Measurements from ENCODE around the gene MAGI2. TPM values are rescaled to one million over a fixed set of nuclear protein-coding genes. Genes with fewer than 3 reads are reported as not detected.

MAGI2 gene
- total RNA-seq, 1 experiment from 2014 or later: 0.07 TPM

- H3K4me3 Mint-ChIP-seq (ENCODE audit: unreplicated experiment): no peak overlapping the region
- DNase-seq (ENCODE audit: unreplicated experiment): no peak
- no peaks in the 10 kb centered on the region for H3K4me1 Mint-ChIP-seq (ENCODE audit: insufficient read depth, unreplicated experiment)
- no peak overlapping the region for H3K27ac Mint-ChIP-seq (ENCODE audit: low read depth, unreplicated experiment)
- TF ChIP-seq, protein P1, sequence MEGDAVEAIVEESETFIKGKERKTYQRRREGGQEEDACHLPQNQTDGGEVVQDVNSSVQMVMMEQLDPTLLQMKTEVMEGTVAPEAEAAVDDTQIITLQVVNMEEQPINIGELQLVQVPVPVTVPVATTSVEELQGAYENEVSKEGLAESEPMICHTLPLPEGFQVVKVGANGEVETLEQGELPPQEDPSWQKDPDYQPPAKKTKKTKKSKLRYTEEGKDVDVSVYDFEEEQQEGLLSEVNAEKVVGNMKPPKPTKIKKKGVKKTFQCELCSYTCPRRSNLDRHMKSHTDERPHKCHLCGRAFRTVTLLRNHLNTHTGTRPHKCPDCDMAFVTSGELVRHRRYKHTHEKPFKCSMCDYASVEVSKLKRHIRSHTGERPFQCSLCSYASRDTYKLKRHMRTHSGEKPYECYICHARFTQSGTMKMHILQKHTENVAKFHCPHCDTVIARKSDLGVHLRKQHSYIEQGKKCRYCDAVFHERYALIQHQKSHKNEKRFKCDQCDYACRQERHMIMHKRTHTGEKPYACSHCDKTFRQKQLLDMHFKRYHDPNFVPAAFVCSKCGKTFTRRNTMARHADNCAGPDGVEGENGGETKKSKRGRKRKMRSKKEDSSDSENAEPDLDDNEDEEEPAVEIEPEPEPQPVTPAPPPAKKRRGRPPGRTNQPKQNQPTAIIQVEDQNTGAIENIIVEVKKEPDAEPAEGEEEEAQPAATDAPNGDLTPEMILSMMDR (IDR thresholded peaks at IDR 0.05; ENCODE audit: unreplicated experiment): no peak
- no TSS peak for BruUV-seq (replicated peaks)
- ChIA-PET CTCF (no interaction called here), POLR2A (no interaction called here)
- intact Hi-C loops (cut with micrococcal nuclease): loop anchor here (5.0 kb wide), 1 partner anchor 108 kb away; no protein-coding TSS in a partner anchor
- H3K9me3 Mint-ChIP-seq (ENCODE audit: unreplicated experiment): no peaks in the 10 kb centered on the region
- H3K27me3 Mint-ChIP-seq (ENCODE audit: insufficient read depth, unreplicated experiment): peaks cover 64% of the 10 kb centered on the region
- H3K36me3 Mint-ChIP-seq (ENCODE audit: insufficient read depth, unreplicated experiment): no peaks in the 10 kb centered on the region
Measured at GRCh38 chr7:78130446-78131215, 1322.8 kb downstream of the MAGI2 start.

- Mint-ChIP-seq H3K4me1 (ENCODE audit: insufficient read depth, unreplicated experiment) (no peaks in the 10 kb centered on the region), H3K36me3 (ENCODE audit: insufficient read depth, unreplicated experiment) (no peaks in the 10 kb centered on the region), H3K9me3 (ENCODE audit: unreplicated experiment) (no peaks in the 10 kb centered on the region), H3K27ac (ENCODE audit: low read depth, unreplicated experiment) (no peak overlapping the region), H3K27me3 (ENCODE audit: insufficient read depth, unreplicated experiment) (peaks cover 71% of the 10 kb centered on the region), H3K4me3 (ENCODE audit: unreplicated experiment) (no peak overlapping the region)
- intact Hi-C loops (cut with micrococcal nuclease): loop anchor here (5.0 kb wide), 1 partner anchor 108 kb away; no protein-coding TSS in a partner anchor
- ChIA-PET CTCF (no interaction called here), POLR2A (no interaction called here)
- no TSS peak for BruUV-seq (replicated peaks)
- DNase-seq (ENCODE audit: unreplicated experiment): no peak
- TF ChIP-seq, protein P1 (IDR thresholded peaks at IDR 0.05; ENCODE audit: unreplicated experiment): no peak
Measured at GRCh38 chr7:78129865-78130264, 1323.6 kb downstream of the MAGI2 start.

GRCh38 chr7:78127009-78127408, 1326.5 kb downstream of the MAGI2 start:
- Mint-ChIP-seq H3K27ac (ENCODE audit: low read depth, unreplicated experiment) (no peak overlapping the region), H3K4me3 (ENCODE audit: unreplicated experiment) (no peak overlapping the region), H3K36me3 (ENCODE audit: insufficient read depth, unreplicated experiment) (no peaks in the 10 kb centered on the region), H3K27me3 (ENCODE audit: insufficient read depth, unreplicated experiment) (peaks cover 83% of the 10 kb centered on the region), H3K9me3 (ENCODE audit: unreplicated experiment) (no peaks in the 10 kb centered on the region), H3K4me1 (ENCODE audit: insufficient read depth, unreplicated experiment) (no peaks in the 10 kb centered on the region)
- intact Hi-C loops (cut with micrococcal nuclease): no loop called here
- DNase-seq (ENCODE audit: unreplicated experiment): no peak
- no TSS peak for BruUV-seq (replicated peaks)
- TF ChIP-seq, protein P1 (IDR thresholded peaks at IDR 0.05; ENCODE audit: unreplicated experiment): no peak
- ChIA-PET POLR2A (no interaction called here), CTCF (interaction anchor here (0.6 kb wide), 1 partner anchor 14 kb away, joined by 3 read pairs; no protein-coding TSS in a partner anchor)

GRCh38 chr7:78125884-78126283, 1327.6 kb downstream of the MAGI2 start:
- H3K27ac Mint-ChIP-seq (ENCODE audit: low read depth, unreplicated experiment): no peak overlapping the region
- POLR2A ChIA-PET: no interaction called here

More at GRCh38 chr7:78125884-78126283, 1327.6 kb downstream of the MAGI2 start:
- no TSS peak for BruUV-seq (replicated peaks)
- TF ChIP-seq, protein P1 (IDR thresholded peaks at IDR 0.05; ENCODE audit: unreplicated experiment): no peak
- CTCF ChIA-PET: no interaction called here
- H3K4me3 Mint-ChIP-seq (ENCODE audit: unreplicated experiment): no peak overlapping the region
- no peak for DNase-seq (ENCODE audit: unreplicated experiment)
- no peaks in the 10 kb centered on the region for H3K9me3 Mint-ChIP-seq (ENCODE audit: unreplicated experiment)
- peaks cover 80% of the 10 kb centered on the region for H3K27me3 Mint-ChIP-seq (ENCODE audit: insufficient read depth, unreplicated experiment)
- H3K4me1 Mint-ChIP-seq (ENCODE audit: insufficient read depth, unreplicated experiment): no peaks in the 10 kb centered on the region
- no peaks in the 10 kb centered on the region for H3K36me3 Mint-ChIP-seq (ENCODE audit: insufficient read depth, unreplicated experiment)
- intact Hi-C loops (cut with micrococcal nuclease): no loop called here

Data from MCF 10A (cell line).